ENCODE data around the gene GPRC5A. TPM values are rescaled to one million over a fixed set of nuclear protein-coding genes. Genes with fewer than 3 reads are reported as not detected.

Gene GPRC5A
- total RNA-seq, 4 donors from 2014 or later: 11.3 to 284 (median 88.4) TPM

- DNase-seq (ENCODE audit: low spot score): no peak
- TF ChIP-seq CTCF (IDR thresholded peaks at IDR 0.05): no peak
- peak; percentile 27 for ATAC-seq (ENCODE audit: low FRiP score)
Measured at GRCh38 chr12:12947902-12948301, 56.5 kb downstream of the GPRC5A start.

GRCh38 chr12:12951504-12951903 is 60.1 kb downstream of the GPRC5A start:
- no peak for TF ChIP-seq CTCF (IDR thresholded peaks at IDR 0.05)
- ATAC-seq (ENCODE audit: low FRiP score) (no peak), DNase-seq (ENCODE audit: low spot score) (no peak)

DNA sequence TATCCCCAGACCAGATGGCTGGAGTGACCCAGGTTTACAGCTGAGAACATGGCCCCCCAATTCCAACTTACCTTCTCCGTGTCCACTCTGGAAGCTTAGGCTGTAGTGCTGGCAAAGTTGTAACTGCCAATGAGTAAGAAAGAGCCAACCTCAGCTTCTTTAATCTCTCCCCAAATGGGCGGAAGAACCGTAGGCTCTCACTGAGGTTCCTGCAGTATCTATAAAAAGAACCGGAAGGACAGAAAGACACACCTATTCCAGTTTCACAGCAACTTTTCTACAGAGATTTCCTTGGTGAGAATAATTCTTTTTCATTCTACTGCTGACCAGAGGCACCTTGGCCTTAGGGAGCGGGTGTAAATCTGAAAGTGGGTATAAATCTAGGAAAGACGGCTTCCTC is 60.7 kb downstream of the GPRC5A start, which contains the start of gene GPRC5D:
GPRC5D (minus strand) TSS at position 135 of the 400 bp plus-strand sequence. CDS start 1,786 bp downstream, outside the sequence.
- ATAC-seq (ENCODE audit: low FRiP score): no peak
- TF ChIP-seq CTCF (IDR thresholded peaks at IDR 0.05): no peak
- DNase-seq (ENCODE audit: low spot score): no peak

- TF ChIP-seq CTCF (IDR thresholded peaks at IDR 0.05): no peak
- ATAC-seq (ENCODE audit: low FRiP score): no peak
- no peak for DNase-seq (ENCODE audit: low spot score)
Measured at GRCh38 chr12:12954356-12954755, 63.0 kb downstream of the GPRC5A start.

GRCh38 chr12:12954878-12955625 is 63.7 kb downstream of the GPRC5A start:
- no peak for DNase-seq (ENCODE audit: low spot score)
- ATAC-seq (ENCODE audit: low FRiP score): no peak
- TF ChIP-seq CTCF (IDR thresholded peaks at IDR 0.05): no peak

- DNase-seq (ENCODE audit: low spot score): no peak
- no peak for TF ChIP-seq CTCF (IDR thresholded peaks at IDR 0.05)
- no peak for ATAC-seq (ENCODE audit: low FRiP score)
Measured at GRCh38 chr12:12958886-12959285, 67.5 kb downstream of the GPRC5A start.

GRCh38 chr12:12960639-12961209 is 69.4 kb downstream of the GPRC5A start:
- DNase-seq (ENCODE audit: low spot score) (no peak), ATAC-seq (ENCODE audit: low FRiP score) (no peak)
- no peak for TF ChIP-seq CTCF (IDR thresholded peaks at IDR 0.05)
